Ovary (tissue), 10 donors: ENCODE data around the gene SLC20A1. TPM values are rescaled to one million over a fixed set of nuclear protein-coding genes. Genes with fewer than 3 reads are reported as not detected.

Experiments
- DNase-seq, 5 donors: peaks; one replicate each; pipeline ENCODE4 v3.0.0-alpha.2; 2019 to 2020
- H3K27ac ChIP-seq, 2 donors: fragments of 200-600 bp; one replicate each; pipeline versions ENCODE4 v1.5.1 to v1.8.0; 2019 to 2022
- H3K27me3 ChIP-seq: fragments of 200-600 bp; one replicate; pipeline ENCODE4 v1.8.0; 2022
- H3K36me3 ChIP-seq: fragments of 200-600 bp; sonication (generic); one replicate; pipeline ENCODE4 v1.5.1; 2019
- H3K4me1 ChIP-seq: one replicate; pipeline ENCODE4 v1.8.1; 2013; ENCODE audit warnings: mild to moderate bottlenecking, moderate library complexity; ENCODE audit not compliant: insufficient read depth
- H3K4me3 ChIP-seq: fragments of 200-600 bp; sonication (generic); one replicate; pipeline ENCODE4 v1.5.1; 2017
- H3K9me3 ChIP-seq, 2 donors: fragments of 200-600 bp in 1 of 2; sonication (generic) in 1 of 2; one replicate each; pipeline versions ENCODE4 v1.5.1 to v1.8.1; 2013 to 2019; ENCODE audit warnings: mild to moderate bottlenecking in 1 of 2, moderate library complexity in 1 of 2
- CTCF ChIP-seq, 3 donors: fragments of 450-650 bp in 2 of 3; fragments of 200-600 bp in 1 of 3; IDR thresholded peaks; one replicate each; pipeline versions ENCODE4 v1.5.1 to v1.8.0; 2016 to 2022; ENCODE audit warnings: antibody characterized with exemption in 3 of 3, mild to moderate bottlenecking in 1 of 3
- EP300 ChIP-seq: sonication (generic); formaldehyde crosslinking; IDR thresholded peaks from one replicate; pipeline ENCODE4 v1.6.1; 2017; ENCODE audit warnings: antibody characterized with exemption
- POLR2A ChIP-seq: fragments of 450-650 bp; IDR thresholded peaks from one replicate; pipeline ENCODE4 v1.6.1; 2017; ENCODE audit warnings: antibody characterized with exemption, mild to moderate bottlenecking, moderate library complexity
- WGBS, 3 donors: extraction: QIAGEN DNeasy Blood & Tissue Kit in 1 of 3; methylation state at CpG; one replicate each; pipeline versions ENCODE4 v1.1.5 to v1.1.7; 2013 to 2017; 5-methylcytosine and 5-hydroxymethylcytosine counted together
- intact Hi-C, 4 donors: fragments of 100-400 bp; cut with DNase I; formaldehyde crosslinking; loops; one replicate each; pipeline versions ENCODE4 v1.11.0 to v1.15.1; 2022 to 2023
- long read RNA-seq, 3 donors: library from polyadenylated mRNA in 2 of 3; unstranded in 2 of 3; transcript quantifications; one replicate each; pipeline ENCODE4 v2.0.0 and lab custom pipeline, GENCODE V29; 2021 to 2026
- polyA plus RNA-seq, 2 donors: library from polyadenylated mRNA; stranded (reverse); fragments of 200-250 nt in 1 of 2; fragments of 350-450 nt in 1 of 2; fragmentation: Illumina TruSeq in 1 of 2; extraction: RNeasy Lipid Tissue Mini Kit (QIAGEN cat#74804) in 1 of 2; gene quantifications; one replicate each; pipeline ENCODE4 v1.2.3, GENCODE V29; 2013 to 2014
- total RNA-seq, 7 donors: library from RNA; depleted of rRNA in 2 of 7; stranded (reverse); fragments of >200 nt in 2 of 7; fragmentation: NEBNext Ultra II Directional in 3 of 7; extraction: Animal tissue kit (Norgen Biotek cat#: 25700) in 3 of 7; gene quantifications; one replicate each; pipeline versions ENCODE4 v1.1.0 to v1.2.4, GENCODE V29; 2016 to 2023
- donor health status: DM: no; HTN: no; CAD: no; lungs with moderate emphysema.
- donor health status: DM: no; HTN: no; CAD: no.
- donor health status: Bipolar disorder and iron deficiency.
- donor health status: DM: yes; HTN: yes; CAD: no.
- donor health status: DM: no; HTN: no; CAD: no.
- donor health status: DM: yes; HTN: yes; CAD: no.

The SLC20A1 gene, protein sequence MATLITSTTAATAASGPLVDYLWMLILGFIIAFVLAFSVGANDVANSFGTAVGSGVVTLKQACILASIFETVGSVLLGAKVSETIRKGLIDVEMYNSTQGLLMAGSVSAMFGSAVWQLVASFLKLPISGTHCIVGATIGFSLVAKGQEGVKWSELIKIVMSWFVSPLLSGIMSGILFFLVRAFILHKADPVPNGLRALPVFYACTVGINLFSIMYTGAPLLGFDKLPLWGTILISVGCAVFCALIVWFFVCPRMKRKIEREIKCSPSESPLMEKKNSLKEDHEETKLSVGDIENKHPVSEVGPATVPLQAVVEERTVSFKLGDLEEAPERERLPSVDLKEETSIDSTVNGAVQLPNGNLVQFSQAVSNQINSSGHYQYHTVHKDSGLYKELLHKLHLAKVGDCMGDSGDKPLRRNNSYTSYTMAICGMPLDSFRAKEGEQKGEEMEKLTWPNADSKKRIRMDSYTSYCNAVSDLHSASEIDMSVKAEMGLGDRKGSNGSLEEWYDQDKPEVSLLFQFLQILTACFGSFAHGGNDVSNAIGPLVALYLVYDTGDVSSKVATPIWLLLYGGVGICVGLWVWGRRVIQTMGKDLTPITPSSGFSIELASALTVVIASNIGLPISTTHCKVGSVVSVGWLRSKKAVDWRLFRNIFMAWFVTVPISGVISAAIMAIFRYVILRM
- total RNA-seq (10 to 100 TPM; 13.1 to 49.9 (median 19.9) TPM), polyA plus RNA-seq (10 to 100 TPM in 1 of 2 donors, 1 to 10 TPM in 1; 8.2 to 21.8 TPM)
- long read RNA-seq, donor 1, partial matches to known transcripts: 5 of 10 reads
- long read RNA-seq, donor 1, other reads (novel, unspliced or antisense): 5 of 10 reads
- long read RNA-seq, donor 2, transcript SLC20A1-201 (11 exons, 3,381 nt): major isoform, 6 of 41 reads
- long read RNA-seq, donor 2, partial matches to known transcripts: 30 of 41 reads
- long read RNA-seq, donor 2, other reads (novel, unspliced or antisense): 5 of 41 reads
- long read RNA-seq, donor 3, transcript SLC20A1-201 (11 exons, 3,381 nt): major isoform, 14 of 23 reads
- long read RNA-seq, donor 3, partial matches to known transcripts: 1 of 23 reads
- long read RNA-seq, donor 3, other reads (novel, unspliced or antisense): 8 of 23 reads

- H3K36me3 ChIP-seq: no peaks in the 10 kb centered on the region
Measured at GRCh38 chr2:112645310-112646101, at the start of gene SLC20A1. Gene SLC20A1, plus strand, starts transcription at chr2:112645939. Its CDS starts 890 bp downstream, at chr2:112646829.

GRCh38 chr2:112597537-112598322, 48.0 kb upstream of the SLC20A1 start:
- 91 to 96% (median 93%) methylated on average over 10 of the region's 10 CpGs for WGBS, 3 donors
- H3K9me3 ChIP-seq: no peaks in the 10 kb centered on the region
- TF ChIP-seq EP300 (no peak), POLR2A (no peak)
- peaks cover 1% of the 10 kb centered on the region for H3K4me1 ChIP-seq
- H3K27me3 ChIP-seq: no peaks in the 10 kb centered on the region
- no peak for DNase-seq
- no peaks in the 10 kb centered on the region for H3K36me3 ChIP-seq
- no peak overlapping the region for H3K27ac ChIP-seq
- no peak overlapping the region for H3K4me3 ChIP-seq
- intact Hi-C loops: no loop called here

More at GRCh38 chr2:112645310-112646101, at the start of gene SLC20A1:
- TF ChIP-seq CTCF (IDR thresholded peaks at IDR 0.05) (peak in 2 of 3 donors; percentile 25 to 33), EP300 (no peak), POLR2A (peak; percentile 89)
- intact Hi-C loops: loop anchor here in 1 of 4 donors (5.0 kb wide), 1 partner anchor 163 kb away; the partner anchor contains the start of gene TTL
- H3K27ac ChIP-seq: peak within 1 kb of the TSS; percentile 86 to 89
- WGBS, 3 donors: 0 to 4% (median 1%) methylated on average over 32 to 87 of the region's 87 CpGs
- H3K4me1 ChIP-seq: peaks cover 4% of the 10 kb centered on the region
- H3K9me3 ChIP-seq: no peaks in the 10 kb centered on the region
- H3K4me3 ChIP-seq: peak within 1 kb of the TSS; percentile 72
- peak; percentile 88 to 96 (median 94) for DNase-seq
- no peaks in the 10 kb centered on the region for H3K27me3 ChIP-seq

DNA sequence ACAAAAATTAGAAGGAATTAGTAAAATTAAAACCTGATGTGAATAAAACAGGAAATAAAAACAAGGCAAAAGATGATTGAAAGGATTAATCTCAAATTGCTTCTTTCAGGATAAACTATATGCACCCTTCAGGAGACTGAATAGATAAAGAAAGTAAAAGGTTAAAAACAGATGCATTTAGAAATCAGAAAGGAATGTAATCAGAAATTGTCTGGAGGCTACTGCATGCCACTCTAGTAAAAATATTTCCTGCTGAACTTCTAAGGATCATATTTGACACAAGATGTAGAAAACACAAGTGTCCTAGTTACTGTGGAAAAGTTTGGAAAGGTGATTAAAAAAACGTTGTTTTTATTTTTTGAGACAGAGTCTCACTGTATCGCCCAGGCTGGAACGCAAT, 45.1 kb upstream of the SLC20A1 start:
- Histone ChIP-seq H3K9me3 (no peaks in the 10 kb centered on the region), H3K4me3 (no peak overlapping the region), H3K4me1 (peaks cover 1% of the 10 kb centered on the region), H3K36me3 (no peaks in the 10 kb centered on the region), H3K27ac (no peak overlapping the region), H3K27me3 (no peaks in the 10 kb centered on the region)
- TF ChIP-seq POLR2A (no peak), CTCF (IDR thresholded peaks at IDR 0.05) (no peak), EP300 (no peak)
- no peak for DNase-seq
- intact Hi-C loops: loop anchor here in 1 of 4 donors (5.0 kb wide), 1 partner anchor 127 kb away; no protein-coding TSS in a partner anchor
- WGBS, 3 donors: 42 to 68% (median 52%) methylated on average over 3 of the region's 3 CpGs

DNA sequence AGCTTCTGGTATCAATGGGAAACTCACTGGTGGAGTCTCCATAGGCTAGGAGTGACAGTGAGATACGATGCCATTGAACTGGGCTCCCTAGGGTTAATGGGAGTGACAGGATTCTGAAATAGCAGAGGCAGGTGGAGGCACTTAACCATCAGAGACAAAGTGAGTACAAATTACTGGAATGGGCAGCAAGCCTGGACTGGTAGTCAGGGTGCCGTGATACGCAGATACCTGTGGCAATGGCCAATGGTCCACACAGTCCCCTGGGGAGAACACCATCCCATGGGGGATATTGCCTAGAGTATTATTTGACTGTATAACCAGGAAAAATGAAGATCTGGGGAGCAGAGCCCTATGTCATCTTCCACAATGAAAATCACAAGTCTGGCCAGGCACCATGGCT, 44.0 kb upstream of the SLC20A1 start:
- Histone ChIP-seq H3K9me3 (no peaks in the 10 kb centered on the region), H3K27ac (no peak overlapping the region), H3K36me3 (no peaks in the 10 kb centered on the region), H3K4me3 (no peak overlapping the region), H3K4me1 (peaks cover 1% of the 10 kb centered on the region), H3K27me3 (no peaks in the 10 kb centered on the region)
- intact Hi-C loops: loop anchor here in 1 of 4 donors (5.0 kb wide), 1 partner anchor 126 kb away; no protein-coding TSS in a partner anchor
- no peak for DNase-seq
- WGBS, 3 donors: 90 to 93% (median 91%) methylated on average over 3 of the region's 3 CpGs
- TF ChIP-seq POLR2A: no peak
- no peak for TF ChIP-seq CTCF (IDR thresholded peaks at IDR 0.05)
- TF ChIP-seq EP300: no peak
